ENCODE measurements around the gene HELZ2.
"Not testable (repeated sequence)": the region's sequence is repeated elsewhere in the genome, so short reads cannot be mapped to it uniquely, and the experiment has no call there.

DNA sequence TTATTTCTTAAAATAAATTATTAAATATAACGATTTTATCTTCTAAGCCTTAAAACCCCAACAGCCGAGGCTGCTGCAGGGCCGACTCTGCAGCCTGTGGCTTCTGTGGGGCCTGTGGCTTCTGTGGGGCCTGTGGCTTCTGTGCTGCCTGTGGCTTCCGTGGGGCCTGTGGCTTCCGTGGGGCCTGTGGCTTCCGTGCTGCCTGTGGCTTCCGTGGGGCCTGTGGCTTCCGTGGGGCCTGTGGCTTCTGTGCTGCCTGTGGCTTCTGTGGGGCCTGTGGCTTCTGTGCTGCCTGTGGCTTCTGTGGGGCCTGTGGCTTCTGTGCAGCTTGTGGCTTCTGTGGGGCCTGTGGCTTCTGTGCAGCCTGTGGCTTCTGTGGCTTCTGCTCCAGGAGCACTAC, 27.6 kb upstream of the HELZ2 start:
- TF ChIP-seq POLR2A, EP300 (IDR thresholded peaks at IDR 0.05): not testable (repeated sequence)
- TF ChIP-seq, protein P1, sequence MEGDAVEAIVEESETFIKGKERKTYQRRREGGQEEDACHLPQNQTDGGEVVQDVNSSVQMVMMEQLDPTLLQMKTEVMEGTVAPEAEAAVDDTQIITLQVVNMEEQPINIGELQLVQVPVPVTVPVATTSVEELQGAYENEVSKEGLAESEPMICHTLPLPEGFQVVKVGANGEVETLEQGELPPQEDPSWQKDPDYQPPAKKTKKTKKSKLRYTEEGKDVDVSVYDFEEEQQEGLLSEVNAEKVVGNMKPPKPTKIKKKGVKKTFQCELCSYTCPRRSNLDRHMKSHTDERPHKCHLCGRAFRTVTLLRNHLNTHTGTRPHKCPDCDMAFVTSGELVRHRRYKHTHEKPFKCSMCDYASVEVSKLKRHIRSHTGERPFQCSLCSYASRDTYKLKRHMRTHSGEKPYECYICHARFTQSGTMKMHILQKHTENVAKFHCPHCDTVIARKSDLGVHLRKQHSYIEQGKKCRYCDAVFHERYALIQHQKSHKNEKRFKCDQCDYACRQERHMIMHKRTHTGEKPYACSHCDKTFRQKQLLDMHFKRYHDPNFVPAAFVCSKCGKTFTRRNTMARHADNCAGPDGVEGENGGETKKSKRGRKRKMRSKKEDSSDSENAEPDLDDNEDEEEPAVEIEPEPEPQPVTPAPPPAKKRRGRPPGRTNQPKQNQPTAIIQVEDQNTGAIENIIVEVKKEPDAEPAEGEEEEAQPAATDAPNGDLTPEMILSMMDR (IDR thresholded peaks at IDR 0.05), result not testable (repeated sequence)
